Activated CD8-positive, alpha-beta T cell treated with anti-CD3 and anti-CD28 coated beads for 36 hours (primary cell): ENCODE data around the gene FAM200C. TPM values are rescaled to one million over a fixed set of nuclear protein-coding genes. Genes with fewer than 3 reads are reported as not detected.

ENCODE experiments used
- ATAC-seq: fragments of 200-7000 bp; cut with Tn5 transposase; one replicate; pipeline ENCODE4 v1.10.0; 2021; ENCODE audit warnings: mild to moderate bottlenecking, moderate library complexity
- CTCF ChIA-PET: fragments of 350-600 bp; sonication (Branson Sonifier 250); formaldehyde crosslinking; loops from one replicate; lab custom pipeline; 2021; ENCODE audit warnings: antibody characterized with exemption; lab: Charles Lee
- POLR2A ChIA-PET: fragments of 350-600 bp; sonication (Branson Sonifier 250); formaldehyde crosslinking; loops from one replicate; lab custom pipeline; 2021; ENCODE audit warnings: antibody characterized with exemption; lab: Charles Lee
- DNase-seq: peaks from one replicate; pipeline ENCODE4 v3.0.0-alpha.2; 2020
- H3K27ac Mint-ChIP-seq: one replicate; pipeline ENCODE4 v1.8.0; 2021; ENCODE audit warnings: mild to moderate bottlenecking, mixed read lengths
- H3K27me3 Mint-ChIP-seq: one replicate; pipeline ENCODE4 v1.8.0; 2021; ENCODE audit warnings: mixed read lengths
- H3K36me3 Mint-ChIP-seq: one replicate; pipeline ENCODE4 v1.8.0; 2021; ENCODE audit warnings: low read depth, mixed read lengths
- H3K4me1 Mint-ChIP-seq: one replicate; pipeline ENCODE4 v1.8.0; 2021; ENCODE audit warnings: low read depth, mixed read lengths
- H3K4me3 Mint-ChIP-seq: one replicate; pipeline ENCODE4 v1.8.0; 2021; ENCODE audit warnings: mild to moderate bottlenecking, moderate library complexity, mixed read lengths
- H3K9me3 Mint-ChIP-seq: one replicate; pipeline ENCODE4 v1.8.0; 2021; ENCODE audit warnings: mixed read lengths
- CTCF ChIP-seq: fragments of 200-600 bp; IDR thresholded peaks from one replicate; pipeline ENCODE4 v1.8.0; 2022; ENCODE audit warnings: antibody characterized with exemption, mild to moderate bottlenecking
- intact Hi-C: fragments of 100-400 bp; cut with micrococcal nuclease; formaldehyde crosslinking; loops from one replicate; pipeline ENCODE4 v1.10.0; 2022
- total RNA-seq, 2 experiments: library from RNA; stranded (reverse); gene quantifications; one replicate each; pipeline ENCODE4 v1.2.3, GENCODE V29; 2021

FAM200C gene
- total RNA-seq, 2 experiments from 2014 or later: 0.83 to 0.97 TPM

DNA sequence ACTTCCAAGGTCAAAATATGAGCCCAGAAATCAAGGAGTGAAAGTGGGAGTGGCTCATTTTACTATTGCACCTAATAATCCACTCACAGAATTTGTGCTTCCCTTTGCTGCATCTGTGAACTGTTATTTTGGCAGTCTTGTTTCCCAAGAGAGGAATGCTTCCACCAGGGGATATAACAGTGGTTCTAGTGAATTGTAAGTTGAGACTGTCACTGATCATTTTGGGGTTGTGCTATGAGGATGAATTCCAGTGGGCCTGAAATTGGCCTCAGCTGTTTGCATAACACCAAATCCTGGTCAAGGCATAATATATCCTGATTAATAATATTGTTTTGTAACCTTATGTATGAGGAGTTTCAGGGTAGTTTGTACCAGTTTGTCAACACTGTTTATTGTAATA is 14.4 kb downstream of the FAM200C start:
- ChIA-PET CTCF (no interaction called here), POLR2A (no interaction called here)
- no peaks in the 10 kb centered on the region for H3K4me1 Mint-ChIP-seq
- no peak overlapping the region for H3K4me3 Mint-ChIP-seq
- H3K36me3 Mint-ChIP-seq: peaks cover 6% of the 10 kb centered on the region
- no peaks in the 10 kb centered on the region for H3K27me3 Mint-ChIP-seq
- TF ChIP-seq CTCF: no peak
- intact Hi-C loops: no loop called here
- H3K9me3 Mint-ChIP-seq: peaks cover 10% of the 10 kb centered on the region
- no peak overlapping the region for H3K27ac Mint-ChIP-seq
- ATAC-seq (no peak), DNase-seq (no peak)

DNA sequence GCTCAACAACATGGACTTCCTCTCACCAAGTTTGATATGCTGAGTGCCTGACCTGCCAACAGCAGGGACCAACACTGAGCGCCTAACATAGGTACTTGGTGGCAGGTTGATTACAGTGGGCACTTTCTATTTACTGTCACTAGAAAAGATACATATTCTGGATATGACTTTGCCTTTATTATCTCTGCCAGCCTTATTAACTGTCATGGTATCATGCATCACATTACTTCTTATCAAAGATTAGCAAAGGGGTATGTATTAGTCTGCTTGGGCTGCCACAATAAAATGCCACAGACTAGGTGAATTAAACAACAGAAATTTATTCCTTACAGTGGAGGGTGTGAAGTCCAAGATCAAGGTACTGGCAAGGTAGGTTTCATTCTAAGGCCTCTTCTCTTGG is 15.2 kb downstream of the FAM200C start:
- DNase-seq: no peak
- H3K9me3 Mint-ChIP-seq: peaks cover 10% of the 10 kb centered on the region

GRCh38 chr5:160382346-160382745 is 17.5 kb downstream of the FAM200C start:
- TF ChIP-seq CTCF: no peak
- DNase-seq (no peak), ATAC-seq (no peak)
- peaks cover 2% of the 10 kb centered on the region for H3K9me3 Mint-ChIP-seq
- intact Hi-C loops: no loop called here
- H3K27me3 Mint-ChIP-seq: peaks cover 5% of the 10 kb centered on the region
- H3K4me1 Mint-ChIP-seq: no peaks in the 10 kb centered on the region
- ChIA-PET CTCF (interaction anchor here (0.9 kb wide), 1 partner anchor 9 kb away, joined by 4 read pairs; no protein-coding TSS in a partner anchor), POLR2A (no interaction called here)
- no peak overlapping the region for H3K27ac Mint-ChIP-seq
- H3K36me3 Mint-ChIP-seq: no peaks in the 10 kb centered on the region
- H3K4me3 Mint-ChIP-seq: no peak overlapping the region

More for the DNA sequence above, 15.2 kb downstream of the FAM200C start:
- H3K4me3 Mint-ChIP-seq: no peak overlapping the region
- no peak for ATAC-seq
- ChIA-PET POLR2A (no interaction called here), CTCF (no interaction called here)
- no peak overlapping the region for H3K27ac Mint-ChIP-seq
- TF ChIP-seq CTCF: no peak
- no peaks in the 10 kb centered on the region for H3K4me1 Mint-ChIP-seq
- H3K36me3 Mint-ChIP-seq: peaks cover 6% of the 10 kb centered on the region
- intact Hi-C loops: no loop called here
- H3K27me3 Mint-ChIP-seq: no peaks in the 10 kb centered on the region

DNA sequence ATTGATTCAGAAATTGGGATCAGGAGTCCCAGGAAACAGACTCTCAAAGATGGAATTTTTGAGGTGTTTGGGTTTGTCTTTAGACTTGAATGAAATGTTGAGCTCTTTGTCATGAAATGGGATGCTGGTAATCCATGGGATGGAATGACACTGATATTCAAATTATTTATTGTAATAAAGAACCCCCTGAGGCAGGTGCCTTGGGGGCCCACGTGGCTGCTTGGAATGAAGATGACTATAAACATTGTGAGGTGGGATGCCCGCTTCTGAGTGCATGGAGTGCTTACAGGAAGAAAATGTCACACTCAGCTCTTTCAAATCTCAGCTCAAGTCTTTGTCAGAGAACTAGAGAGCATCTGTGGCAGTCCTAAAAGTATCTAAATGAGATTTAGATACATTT is 19.8 kb downstream of the FAM200C start:
- intact Hi-C loops: no loop called here
- TF ChIP-seq CTCF: no peak
- no peaks in the 10 kb centered on the region for H3K36me3 Mint-ChIP-seq
- CTCF ChIA-PET: interaction anchor here (1.2 to 2.2 kb wide), 4 partner anchors 10 to 35 kb away, joined by 3 to 6 read pairs (median 4); partner anchors contain the start of gene C1QTNF2
- no peak overlapping the region for H3K27ac Mint-ChIP-seq
- H3K4me3 Mint-ChIP-seq: no peak overlapping the region
- H3K9me3 Mint-ChIP-seq: no peaks in the 10 kb centered on the region
- H3K4me1 Mint-ChIP-seq: no peaks in the 10 kb centered on the region
- ATAC-seq: no peak
- H3K27me3 Mint-ChIP-seq: peaks cover 15% of the 10 kb centered on the region
- DNase-seq: no peak
- POLR2A ChIA-PET: no interaction called here

DNA sequence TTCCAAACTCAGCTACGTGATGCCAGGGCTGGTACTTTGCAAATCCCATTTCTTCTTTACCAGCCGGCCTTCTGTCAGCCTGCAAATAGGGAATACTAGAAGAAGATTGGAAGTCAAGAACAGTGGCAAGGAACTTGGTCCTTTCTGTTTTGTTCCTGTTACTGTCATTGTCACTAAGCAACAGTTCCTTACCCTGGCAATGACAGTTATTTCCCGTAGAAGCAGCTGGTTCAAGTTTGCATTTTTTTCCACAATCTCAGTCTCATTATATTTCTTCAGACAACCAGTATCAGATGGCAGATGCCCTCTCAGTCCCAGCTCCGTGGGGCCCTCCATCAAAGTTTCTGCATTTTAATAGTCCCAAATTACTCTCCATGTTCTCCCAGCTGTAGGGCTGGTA is 20.3 kb downstream of the FAM200C start:
- no peak overlapping the region for H3K27ac Mint-ChIP-seq
- no peaks in the 10 kb centered on the region for H3K36me3 Mint-ChIP-seq
- intact Hi-C loops: no loop called here
- peaks cover 19% of the 10 kb centered on the region for H3K27me3 Mint-ChIP-seq
- H3K4me1 Mint-ChIP-seq: no peaks in the 10 kb centered on the region
- DNase-seq (no peak), ATAC-seq (no peak)
- no peaks in the 10 kb centered on the region for H3K9me3 Mint-ChIP-seq
- POLR2A ChIA-PET: no interaction called here
- no peak overlapping the region for H3K4me3 Mint-ChIP-seq
- no peak for TF ChIP-seq CTCF
- CTCF ChIA-PET: interaction anchor here (1.2 to 2.2 kb wide), 4 partner anchors 9 to 35 kb away, joined by 3 to 6 read pairs (median 4); partner anchors contain the start of gene C1QTNF2
